HG03469 (cell line): Measurements from ENCODE around the gene YY1AP1.
"Not testable (repeated sequence)": the region's sequence is repeated elsewhere in the genome, so short reads cannot be mapped to it uniquely, and the experiment has no call there.

Experiments
- ATAC-seq: cut with Tn5 transposase; IDR thresholded peaks from one replicate; pipeline ENCODE4 v1.9.1; 2021; ENCODE audit warnings: mild to moderate bottlenecking, moderate library complexity, moderate number of reproducible peaks; ENCODE audit not compliant: unreplicated experiment

The YY1AP1 gene, protein sequence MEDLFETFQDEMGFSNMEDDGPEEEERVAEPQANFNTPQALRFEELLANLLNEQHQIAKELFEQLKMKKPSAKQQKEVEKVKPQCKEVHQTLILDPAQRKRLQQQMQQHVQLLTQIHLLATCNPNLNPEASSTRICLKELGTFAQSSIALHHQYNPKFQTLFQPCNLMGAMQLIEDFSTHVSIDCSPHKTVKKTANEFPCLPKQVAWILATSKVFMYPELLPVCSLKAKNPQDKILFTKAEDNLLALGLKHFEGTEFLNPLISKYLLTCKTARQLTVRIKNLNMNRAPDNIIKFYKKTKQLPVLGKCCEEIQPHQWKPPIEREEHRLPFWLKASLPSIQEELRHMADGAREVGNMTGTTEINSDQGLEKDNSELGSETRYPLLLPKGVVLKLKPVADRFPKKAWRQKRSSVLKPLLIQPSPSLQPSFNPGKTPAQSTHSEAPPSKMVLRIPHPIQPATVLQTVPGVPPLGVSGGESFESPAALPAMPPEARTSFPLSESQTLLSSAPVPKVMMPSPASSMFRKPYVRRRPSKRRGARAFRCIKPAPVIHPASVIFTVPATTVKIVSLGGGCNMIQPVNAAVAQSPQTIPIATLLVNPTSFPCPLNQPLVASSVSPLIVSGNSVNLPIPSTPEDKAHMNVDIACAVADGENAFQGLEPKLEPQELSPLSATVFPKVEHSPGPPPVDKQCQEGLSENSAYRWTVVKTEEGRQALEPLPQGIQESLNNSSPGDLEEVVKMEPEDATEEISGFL

DNA sequence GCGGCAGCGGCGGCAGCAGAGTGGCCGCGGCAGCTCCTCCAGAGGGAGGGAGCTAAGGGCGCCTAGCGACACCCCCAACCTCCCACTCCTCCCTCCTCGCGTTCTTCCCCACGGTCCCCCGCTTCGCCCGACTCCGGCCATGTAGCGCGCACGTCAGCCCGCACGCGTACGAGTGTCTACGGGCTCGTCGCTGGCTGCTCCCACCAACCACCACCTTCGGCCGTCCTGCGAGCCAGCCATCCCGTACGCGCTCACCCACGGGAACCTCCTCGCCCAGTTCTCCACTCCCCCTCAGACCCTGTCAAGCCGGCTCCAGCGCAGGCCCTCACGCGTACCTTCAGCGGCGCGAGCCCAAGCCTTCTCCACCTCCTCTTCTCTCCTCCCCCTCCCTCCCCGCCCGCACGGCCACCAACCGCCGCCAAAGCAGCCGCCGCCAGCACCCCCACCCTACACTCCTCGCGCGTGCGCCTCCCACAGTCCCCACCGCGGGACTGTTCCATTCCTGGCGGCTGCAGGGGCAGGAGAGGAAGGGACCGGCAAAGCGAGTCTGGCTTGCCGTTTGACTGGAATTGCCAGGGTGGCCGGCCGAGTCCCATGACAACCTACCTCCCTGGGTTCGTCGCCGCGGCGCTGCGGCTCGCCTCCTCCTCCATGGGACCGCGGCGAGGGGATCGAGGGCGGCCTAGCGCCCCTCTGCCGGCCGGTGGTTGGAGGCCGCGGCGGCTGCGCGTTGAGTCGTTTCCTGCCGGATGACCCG is at the start of gene YY1AP1:
Gene YY1AP1, minus strand, starts transcription at position 451 of the 757 bp plus-strand sequence. CDS start 8,338 bp downstream, outside the sequence.
- ATAC-seq = peak; percentile 47

- no peak for ATAC-seq
Measured at GRCh38 chr1:155729031-155729898, 40.7 kb upstream of the YY1AP1 start.

GRCh38 chr1:155725142-155725541 is 36.6 kb upstream of the YY1AP1 start:
- ATAC-seq = no peak

- no peak for ATAC-seq
Measured at GRCh38 chr1:155719703-155720102, 31.1 kb upstream of the YY1AP1 start.

DNA sequence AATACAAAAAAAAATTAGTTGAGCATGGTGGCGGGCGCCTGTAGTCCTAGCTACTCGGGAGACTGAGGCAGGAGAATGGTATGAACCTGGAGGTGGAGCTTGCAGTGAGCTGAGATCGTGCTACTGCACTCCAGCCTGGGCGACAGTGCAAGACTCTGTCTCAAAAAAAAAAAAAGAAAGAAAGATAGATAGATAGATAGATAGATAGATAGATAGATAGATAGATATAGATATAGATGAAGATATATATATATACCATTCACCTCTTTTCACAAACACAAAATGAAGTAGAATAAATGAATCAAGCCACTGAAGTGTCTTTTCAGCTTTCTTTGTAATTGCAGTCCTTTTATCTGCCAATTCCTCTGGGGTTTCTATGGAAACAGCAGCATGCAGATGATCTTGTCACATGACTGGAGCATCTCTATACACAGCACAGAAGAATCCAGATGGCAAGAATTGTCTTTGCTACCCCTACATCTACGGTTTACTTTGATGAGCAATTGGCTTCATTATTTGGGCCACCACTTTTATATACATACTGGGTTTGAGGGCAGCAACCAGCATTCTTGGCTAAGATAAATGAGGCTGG is 30.0 kb upstream of the YY1AP1 start:
- ATAC-seq = not testable (repeated sequence)

DNA sequence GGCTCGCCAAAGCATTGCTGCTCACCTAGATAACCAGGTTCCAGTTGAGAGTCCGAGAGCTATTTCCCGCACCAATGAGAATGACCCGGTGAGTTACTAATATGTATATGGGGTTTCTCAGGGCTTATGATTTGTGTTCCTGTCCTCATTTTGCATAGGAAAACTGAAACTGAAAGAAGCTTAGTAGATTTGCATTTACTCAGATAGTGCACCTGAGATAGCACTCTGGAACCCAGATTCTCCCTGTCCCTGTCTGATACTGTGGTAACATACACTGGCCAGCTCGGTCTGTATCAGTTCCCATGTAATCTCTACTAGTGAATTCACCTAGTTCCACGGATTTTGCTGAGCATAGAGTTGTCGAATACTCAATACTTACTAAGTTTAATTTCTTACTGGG is 28.5 kb upstream of the YY1AP1 start:
- no peak for ATAC-seq

DNA sequence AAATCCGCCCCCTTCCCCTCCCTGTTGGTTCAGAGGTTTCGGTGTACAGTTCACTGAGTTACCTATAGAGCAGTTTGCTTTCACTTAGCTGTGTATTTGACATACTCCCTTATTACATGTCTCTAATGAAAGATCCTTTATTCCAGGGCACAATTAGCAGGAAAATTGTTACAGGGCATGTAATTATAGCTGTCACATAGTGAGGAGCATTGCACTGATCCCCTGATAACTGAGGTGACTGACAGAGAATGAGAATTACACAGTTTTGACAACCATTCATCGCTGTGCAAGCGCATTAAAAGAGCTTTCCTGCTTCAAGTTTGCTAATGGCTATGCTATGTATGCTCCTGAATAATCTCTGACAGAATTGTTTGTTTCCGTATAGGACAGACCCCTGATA is 27.2 kb upstream of the YY1AP1 start:
- ATAC-seq = no peak

DNA sequence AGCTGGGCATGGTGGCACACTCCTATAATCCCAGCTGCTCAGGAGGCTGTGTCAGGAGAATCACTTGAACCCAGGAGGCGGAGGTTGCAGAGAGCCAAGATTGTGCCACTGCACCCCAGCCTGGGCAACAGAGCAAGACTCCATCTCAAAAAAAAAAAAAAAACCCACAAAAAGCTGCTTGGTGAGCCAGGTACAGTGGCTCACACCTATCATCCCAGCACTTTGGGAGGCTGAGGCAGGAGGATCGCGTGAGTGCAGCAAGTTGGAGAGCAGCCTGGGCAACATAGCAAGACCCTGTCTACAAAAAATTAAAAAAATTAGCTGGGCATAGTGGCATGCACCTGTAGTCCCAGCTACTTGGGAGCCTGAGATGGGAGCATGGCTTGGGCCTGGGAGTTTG is 26.5 kb upstream of the YY1AP1 start:
- ATAC-seq = not testable (repeated sequence)

DNA sequence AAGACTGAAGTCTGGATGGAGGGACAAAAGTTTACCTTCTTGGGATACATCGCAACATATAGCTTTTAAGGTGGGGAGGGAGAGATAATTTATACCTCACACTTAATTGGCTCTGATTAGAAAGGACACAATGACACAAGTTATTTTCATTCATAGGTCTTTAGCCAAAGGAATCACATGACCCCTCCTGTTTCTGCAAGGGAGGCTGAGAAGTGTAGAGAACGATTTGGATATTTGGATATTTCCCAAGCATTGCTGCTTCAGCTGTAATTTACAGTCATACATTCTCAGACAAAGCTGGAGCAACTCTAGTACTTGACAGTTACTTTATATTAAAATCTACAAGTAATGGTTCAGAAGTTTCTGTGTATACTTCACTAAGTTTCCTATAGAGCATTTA is 24.5 kb upstream of the YY1AP1 start:
- ATAC-seq = no peak

GRCh38 chr1:155712636-155713035 is 24.1 kb upstream of the YY1AP1 start:
- not testable (repeated sequence) for ATAC-seq

DNA sequence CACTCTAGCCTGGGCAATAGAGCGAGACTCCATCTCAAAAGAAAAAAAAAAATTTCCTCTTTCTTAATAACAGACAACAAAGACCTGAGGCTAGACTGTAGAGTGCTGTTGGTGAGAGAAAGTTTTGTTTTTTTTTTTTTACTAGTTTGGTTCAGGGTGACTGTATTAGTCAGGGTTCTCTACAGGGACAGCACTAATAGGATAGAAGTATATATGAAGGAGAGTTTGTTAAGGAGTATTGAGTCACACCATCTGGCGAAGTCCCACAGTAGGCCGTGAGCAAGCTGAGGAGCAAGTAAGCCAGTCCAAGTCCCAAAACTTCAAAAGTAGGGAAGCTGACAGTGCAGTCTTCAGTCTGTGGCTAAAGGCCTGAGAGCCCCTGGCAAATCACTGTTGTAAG is 22.9 kb upstream of the YY1AP1 start:
- not testable (repeated sequence) for ATAC-seq

DNA sequence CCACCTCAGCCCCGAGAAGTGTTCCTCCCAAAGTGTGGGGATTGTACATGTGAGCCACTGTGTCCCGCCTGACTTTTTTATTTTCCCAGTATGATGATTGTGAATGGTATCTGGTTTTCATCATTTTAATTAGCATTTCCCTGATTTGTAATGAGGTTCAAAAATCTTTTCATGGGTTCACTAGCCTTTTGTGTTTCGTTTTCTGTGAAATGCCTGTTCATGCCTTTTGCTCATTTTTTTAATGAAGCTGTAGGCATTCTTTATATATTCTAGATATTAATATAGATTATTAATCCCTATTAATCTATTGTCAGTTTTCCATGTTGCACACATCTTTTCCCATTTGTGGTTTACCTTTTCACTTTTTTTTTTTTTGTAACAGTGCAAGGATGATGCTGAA is 20.8 kb upstream of the YY1AP1 start:
- no peak for ATAC-seq

GRCh38 chr1:155706139-155706538 is 17.6 kb upstream of the YY1AP1 start:
- no peak for ATAC-seq

DNA sequence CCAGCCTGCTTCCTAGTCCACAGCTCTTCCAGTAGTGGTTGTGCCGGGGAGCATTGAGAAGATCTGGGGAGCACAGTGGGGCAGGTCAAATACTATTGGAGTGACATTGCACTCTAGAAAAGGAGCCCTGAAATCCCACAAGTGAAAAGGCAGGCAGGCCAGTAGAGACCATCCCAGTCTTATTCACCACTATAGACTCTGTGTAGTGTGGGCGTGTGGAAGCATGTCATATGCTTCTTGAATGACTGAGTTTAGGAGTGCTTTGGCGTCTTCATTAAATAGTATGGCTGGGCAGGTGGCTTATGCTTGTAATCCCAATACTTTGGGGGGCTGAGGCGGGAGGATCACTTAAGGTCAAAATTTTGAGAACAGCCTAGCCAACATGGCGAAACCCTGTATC is 15.8 kb upstream of the YY1AP1 start:
- not testable (repeated sequence) for ATAC-seq

GRCh38 chr1:155703216-155703615 is 14.6 kb upstream of the YY1AP1 start:
- ATAC-seq = no peak

DNA sequence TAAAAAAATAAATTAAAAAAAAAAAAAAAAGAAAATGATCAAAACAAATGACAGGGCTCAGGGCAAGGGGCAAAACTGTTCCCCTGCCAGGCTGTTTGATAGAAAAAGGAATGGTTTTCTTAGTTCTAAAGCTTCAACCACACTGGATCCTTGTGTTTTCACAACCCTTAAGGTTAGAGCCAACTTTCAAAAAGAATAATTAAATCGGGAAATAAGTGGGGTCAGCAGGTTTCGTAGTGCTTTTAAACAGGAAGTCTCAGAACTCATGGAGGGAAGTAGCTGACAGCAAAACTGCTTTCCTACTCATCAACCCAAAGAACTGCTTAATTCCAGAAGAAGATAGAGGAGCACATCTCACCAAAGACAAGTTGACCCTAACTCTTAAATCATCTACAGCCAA is 13.1 kb upstream of the YY1AP1 start:
- not testable (repeated sequence) for ATAC-seq

DNA sequence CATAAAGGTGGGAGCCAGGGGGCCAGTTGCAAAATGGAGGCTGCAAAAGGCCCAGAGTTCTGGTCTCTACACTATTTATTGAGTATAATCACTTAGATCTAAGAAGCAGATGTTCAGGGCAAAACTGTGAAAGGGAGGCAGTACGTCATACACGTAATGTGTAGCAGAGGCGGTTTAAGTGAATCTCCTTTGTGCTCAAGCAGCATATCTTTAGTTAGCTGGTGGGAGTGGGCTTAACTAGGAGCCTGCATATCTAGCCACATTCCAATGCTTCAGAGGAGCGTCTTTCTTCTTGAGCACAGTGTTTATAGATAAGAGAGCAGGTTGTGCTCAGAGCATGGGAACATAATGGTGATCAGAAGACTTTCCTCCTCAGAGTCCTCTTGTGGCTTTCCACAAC is 10.5 kb upstream of the YY1AP1 start:
- not testable (repeated sequence) for ATAC-seq

DNA sequence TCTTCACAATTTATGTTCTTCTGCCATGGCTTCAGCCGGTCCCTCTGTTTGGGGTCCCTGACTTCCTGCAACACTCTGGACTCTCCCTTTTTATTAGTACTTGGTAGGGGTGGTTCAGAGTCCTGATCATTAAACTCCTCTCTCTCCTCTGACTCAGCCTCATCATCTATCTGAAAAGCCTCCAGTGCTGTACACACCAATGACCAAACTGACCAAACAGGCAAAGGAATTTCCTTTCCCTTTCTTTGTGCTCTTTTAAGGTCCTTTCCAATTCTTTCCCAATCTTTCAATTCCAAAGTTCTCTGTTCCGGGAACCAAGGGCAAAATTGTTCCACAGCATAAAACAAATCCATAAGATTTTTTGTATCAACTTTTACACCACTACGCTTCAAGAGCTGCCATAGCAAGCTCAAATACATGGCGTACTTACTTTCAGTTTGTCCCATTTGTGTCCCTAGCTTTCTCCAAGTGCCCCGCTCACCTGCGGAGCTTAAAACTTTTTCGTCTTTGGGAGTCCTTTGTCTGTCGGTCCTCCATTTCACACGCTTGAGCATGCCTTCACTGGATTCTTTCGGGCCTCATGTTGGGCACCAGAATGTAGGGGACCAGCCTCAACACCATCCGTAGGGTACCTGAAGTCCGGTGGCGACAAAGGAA is 9.9 kb upstream of the YY1AP1 start:
- no peak for ATAC-seq

- not testable (repeated sequence) for ATAC-seq
Measured at GRCh38 chr1:155697616-155698015, 9.0 kb upstream of the YY1AP1 start.
